ENCODE results near the gene HS3ST5.
"Not testable (repeated sequence)": the region's sequence is repeated elsewhere in the genome, so short reads cannot be mapped to it uniquely, and the experiment has no call there.

HS3ST5 gene

DNA sequence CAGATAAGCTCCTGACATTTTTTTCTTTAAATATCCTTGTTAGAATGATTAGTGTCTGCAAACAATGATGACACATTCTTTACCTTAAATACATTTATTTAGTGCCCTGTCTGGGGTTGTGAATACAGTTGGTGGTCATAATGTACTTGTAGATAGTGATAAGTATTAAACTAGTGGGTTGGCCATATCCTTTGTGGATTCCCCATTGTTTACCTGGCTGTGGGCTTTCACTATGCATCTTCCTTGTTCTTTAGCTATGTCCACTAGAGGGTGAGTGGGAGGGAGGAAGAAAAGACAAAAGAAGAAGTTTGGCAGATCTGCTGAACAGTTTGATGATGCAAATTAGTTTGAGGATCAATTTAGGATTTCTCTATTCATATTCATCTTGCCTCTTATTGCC is 15.7 kb downstream of the HS3ST5 start:
- DNase-seq, result no peak

DNA sequence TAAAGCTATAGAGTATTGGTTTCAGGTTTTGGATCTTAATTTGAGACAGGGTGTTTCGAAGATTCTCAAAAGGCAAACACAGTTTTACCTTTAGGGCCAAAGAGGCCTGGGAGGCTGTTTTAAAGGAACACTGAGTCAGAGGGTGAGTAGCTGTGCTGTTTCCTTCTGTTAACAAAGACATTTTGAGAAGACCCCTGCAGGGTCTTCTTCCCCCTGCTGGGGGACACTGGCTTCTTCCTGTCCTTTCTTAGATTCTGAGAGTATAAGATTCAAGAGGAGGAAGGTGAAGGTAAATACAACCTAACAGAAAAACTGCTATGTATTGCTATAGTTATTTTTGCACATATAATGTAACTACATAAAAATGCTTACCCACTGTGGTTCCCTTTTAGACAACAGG is 19.0 kb downstream of the HS3ST5 start:
- DNase-seq, result no peak

DNA sequence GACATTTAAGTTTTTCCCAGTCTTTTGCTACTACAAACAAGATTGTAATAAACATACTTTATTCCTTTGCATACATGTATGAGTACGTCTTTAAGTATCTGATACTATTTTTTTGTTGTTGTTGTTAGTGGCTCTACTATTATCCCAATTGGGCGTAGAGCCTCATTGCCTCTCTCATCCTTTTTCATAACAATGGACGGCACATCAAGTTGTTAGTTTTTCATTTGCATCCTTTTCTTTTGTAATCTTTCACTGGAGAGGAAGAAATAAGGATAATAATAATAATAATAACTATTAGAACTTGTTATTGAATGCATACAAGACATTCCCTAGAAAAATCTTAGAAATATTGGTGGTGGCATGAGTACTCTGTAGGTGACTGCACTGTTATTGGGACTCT is 23.1 kb downstream of the HS3ST5 start:
- DNase-seq, result no peak

DNA sequence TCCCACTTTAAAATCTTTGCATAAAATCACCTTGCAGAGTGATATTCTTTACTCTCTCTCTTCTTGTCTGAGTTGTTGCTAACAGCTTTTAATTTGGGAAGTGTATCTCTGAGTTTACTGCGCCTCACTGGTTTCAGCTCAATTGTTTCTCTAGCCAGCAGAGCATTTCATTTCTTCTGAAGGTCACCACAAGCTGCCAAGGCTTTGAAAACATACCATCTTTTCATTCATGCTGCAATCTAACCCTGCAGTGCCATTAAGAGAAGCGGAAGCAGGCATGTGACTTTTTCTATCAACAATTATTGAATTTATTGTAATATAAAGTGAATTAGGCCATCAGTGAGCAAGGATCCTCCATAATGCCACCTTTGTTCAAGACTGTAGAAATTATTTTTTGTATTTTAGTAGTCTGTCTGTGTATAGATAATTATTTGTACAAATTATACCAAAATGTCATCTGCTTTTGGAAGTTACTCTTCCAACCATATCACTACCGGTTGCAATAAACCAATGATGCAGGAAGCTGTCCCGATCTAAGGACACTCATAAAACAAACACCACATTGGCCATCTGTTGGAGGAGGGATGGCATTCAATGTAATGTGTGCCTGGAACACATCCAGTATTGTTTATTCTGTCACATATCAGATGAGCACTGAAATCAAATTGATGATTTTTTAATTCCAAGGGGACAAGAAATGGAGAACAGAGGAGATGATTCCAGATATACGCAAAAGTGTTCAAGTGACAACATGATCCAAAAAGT is 26.8 kb downstream of the HS3ST5 start:
- no peak for DNase-seq

DNA sequence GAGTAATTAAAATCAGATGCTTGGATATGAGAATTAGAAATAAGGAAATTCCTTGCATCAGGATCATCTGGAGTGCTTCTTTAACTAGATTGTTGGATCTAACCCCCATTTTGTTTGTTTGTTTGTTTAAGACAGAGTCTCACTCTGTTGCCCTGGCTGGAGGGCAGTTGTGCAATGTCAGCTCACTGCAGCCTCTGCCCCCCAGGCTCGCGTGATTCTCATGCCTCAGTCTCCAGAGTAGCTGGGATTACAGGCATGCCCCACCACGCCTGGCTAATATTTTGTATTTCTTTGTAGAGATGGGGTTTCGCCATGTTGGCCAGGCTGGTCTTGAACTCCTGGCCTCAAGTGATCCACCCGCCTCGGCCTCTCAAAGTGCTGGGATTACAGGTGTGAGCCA is 29.0 kb downstream of the HS3ST5 start:
- not testable (repeated sequence) for DNase-seq

DNA sequence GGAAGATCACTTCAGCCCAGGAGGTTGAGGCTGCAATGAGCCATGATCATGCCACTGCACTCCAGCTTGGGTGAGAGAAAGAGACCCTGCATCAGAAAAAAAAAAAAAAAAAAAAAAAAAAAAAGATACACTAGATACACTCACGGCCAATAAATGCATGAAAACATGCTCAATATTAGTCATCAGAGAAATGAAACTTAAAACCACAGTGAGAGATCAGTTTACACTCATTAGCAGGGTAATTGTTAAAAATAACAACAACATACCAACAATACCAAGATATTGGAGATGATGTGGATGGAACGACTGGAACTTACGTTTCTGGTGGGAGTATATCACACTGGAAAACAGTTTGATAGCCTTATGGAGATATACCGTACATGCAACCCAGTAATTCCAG is 29.9 kb downstream of the HS3ST5 start:
- no peak for DNase-seq

DNA sequence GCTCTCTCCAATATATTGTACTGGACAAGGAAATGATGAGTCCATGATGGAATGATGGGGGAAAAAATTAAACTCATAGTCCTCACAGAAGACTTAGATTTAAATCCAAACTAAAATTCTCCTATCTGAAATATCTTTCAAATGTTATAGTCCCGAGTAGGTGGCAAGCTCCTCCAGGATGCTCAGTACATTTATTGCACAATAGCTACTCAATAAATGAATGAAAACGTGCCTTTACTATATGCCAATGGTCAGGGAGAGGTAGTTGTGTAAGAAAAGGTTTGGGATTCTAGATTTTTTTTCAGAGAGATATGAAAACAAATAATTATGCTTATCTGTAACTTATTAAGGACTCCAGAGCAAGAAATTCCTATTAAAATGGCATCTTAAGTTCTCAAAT is 32.8 kb downstream of the HS3ST5 start:
- no peak for DNase-seq

DNA sequence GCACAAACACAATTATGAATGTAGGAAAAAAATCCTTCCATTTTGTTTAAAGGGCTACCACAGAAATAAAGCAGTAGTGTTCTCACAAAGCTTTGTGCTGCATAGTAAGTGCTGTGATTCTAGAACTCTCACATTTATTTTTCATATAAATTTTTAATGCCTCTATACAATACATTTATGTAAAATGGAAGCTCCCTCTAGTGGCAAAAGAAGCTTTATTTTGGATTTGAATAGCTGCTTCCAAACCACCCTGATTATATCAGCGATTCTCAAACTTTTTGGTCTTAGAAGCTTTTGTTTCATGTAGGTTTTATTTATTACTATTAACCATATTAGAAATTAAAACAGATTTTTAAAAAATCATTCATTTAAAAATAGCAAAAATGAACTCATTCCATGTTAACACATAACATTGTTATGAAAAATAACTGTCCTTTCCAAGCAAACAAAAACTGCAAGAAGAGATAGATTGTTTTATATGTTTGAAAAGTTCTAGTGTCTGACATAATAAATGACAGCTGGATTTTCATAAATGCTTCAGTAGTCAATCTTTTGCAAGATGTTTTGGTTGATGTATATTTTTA is 38.4 kb downstream of the HS3ST5 start:
- no peak for DNase-seq

DNA sequence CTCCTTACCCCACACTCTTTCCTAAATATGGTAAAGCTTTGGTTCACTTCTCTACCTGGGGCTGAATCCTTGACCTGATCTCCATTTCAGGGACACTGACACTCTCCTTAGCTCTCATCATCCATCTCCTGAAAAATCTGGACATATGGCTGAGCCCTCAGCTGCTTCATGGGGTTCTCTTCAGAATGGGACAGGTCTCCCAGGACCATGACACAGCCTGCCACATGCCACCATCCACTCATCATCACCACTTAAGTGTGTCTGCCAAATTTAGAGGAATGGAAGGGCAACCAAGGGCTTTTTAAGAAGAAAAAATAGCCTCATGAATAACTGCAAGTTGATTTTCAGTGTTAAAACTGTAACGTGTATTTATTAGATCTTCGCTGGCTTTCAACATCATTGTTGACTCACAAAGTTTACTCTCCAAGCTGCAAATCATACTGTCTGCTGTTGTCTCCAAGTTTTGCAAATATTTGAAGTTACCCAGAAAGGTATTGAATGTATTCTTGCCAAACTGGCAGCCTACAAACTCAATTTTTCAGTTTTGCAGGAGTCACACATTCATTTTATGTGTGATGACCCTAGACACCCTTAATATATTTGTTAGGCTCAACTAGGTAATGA is 41.1 kb downstream of the HS3ST5 start:
- no peak for DNase-seq

DNA sequence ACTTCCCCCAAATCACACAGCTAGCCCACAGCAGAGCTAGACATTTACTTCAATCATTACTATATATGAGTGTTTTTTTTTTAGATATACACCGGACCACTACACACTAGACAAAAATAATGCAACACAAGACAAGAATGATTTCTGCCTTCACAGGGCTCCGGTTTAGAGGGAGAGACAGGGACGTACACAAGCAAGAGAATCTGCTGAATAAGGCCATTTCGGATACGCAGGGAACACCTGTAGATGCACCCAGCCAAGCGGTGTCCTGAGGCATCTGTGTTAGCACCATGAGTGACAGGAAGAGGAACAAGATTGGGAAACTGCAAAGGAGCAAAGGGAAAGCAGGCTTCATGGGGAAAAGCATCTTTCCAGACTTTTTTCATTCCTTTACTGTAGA is 45.7 kb downstream of the HS3ST5 start:
- no peak for DNase-seq

DNA sequence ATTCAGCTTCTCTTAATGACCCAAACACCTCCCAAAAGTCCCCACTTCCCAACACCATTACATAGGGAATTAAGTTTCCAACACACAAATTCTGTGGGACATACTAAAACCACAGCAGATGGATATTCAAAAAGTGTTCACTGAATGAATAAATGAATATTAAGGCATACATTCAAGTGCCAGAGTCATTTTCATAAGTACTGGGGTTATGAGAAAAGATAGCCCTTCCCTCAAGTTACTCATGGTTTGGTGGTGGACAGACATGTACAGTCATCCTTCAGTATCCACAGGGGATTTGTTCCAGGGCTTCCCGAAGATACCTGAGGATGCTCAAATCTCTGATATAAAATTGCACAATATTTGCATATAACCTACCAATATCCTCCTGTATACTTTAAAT is 50.4 kb downstream of the HS3ST5 start:
- no peak for DNase-seq

DNA sequence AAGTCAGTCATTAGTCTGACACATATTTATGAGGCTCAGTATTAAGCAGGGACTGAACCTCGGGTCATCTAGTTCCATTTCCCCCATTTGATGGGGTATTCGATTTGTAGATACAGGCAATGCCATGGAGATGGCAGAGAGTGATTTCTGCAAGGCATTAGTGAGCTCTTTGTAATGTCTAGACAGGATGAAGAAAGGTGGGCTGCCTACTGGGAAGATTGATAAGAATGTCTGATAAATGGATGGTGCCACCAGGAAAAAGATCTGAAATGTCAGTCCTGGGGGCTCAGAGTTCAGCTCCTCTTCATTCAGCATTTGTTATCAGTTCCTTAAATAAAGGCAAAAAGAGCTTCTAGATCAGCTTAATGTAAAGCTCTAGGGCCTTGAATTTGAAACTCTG is 51.4 kb downstream of the HS3ST5 start:
- no peak for DNase-seq

DNA sequence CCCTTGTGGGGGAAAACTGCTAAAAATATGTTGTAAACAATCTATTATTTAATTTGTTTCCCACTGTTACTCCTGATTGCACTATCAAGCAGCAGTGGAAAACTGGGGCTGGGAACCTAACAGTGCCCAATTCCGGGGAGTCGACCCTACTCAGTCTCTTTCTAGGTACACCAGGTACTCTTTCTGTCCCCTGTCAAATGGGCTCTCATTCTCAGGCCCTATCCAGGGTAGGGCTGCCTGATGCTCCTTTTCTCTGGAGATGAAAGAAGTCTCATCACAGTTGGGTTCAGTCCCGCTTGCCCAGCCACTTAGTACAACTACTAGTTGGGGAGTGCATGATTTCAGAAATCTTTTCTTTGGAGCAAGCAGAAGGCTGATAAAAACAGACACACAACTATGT is 52.0 kb downstream of the HS3ST5 start:
- DNase-seq, result no peak

DNA sequence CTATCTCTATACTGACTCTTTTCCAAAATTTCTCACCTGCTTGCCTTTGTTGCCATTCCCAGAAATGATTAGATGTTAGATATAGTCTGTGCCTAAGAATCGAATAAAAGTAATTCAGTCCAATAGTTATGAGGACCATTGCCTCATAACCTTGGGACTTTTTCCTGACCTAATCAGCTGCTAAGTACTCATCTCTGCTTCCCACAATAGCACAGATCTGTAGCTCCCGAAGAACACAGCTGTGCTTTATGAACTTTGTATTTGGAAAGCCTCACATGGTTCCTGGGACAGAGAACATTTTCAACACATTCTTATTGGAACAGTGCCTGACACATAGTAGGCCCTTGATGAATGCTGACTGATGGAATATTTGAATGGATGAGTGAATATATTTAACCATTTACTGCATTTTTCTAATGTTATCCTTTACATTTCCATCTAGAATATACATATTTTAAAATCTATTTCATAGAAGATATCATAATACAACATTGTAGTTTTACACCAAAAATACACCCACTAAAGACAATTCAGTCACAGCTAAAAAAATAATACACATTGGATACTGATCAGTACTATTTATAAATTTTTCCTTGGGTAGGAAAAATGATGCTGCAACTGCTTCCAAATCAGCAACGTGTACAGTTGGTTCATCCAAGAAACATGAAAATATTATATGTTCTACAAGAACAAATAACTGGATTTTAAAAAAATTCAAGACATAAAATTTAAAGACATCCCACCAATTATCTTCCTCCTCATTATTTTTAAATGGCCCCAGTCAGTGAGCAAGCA is 53.9 kb downstream of the HS3ST5 start:
- no peak for DNase-seq

DNA sequence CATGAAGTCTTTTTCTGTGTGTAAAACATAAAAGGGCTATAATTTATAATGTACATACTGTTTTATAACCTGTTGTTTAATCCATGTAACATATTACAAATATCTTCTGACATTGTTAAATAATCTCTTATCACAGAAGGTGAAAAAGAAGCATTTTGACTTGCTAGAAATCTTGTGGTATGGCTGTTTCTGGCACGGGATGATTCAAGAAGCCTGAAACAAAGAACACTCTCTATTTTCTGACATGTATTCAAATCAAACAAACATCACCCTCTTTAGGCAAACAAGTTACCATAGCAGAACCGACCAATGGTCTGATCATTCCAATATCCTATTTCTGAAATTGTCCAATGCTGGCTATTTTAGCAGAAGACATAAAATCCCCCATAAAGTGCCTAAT is 55.4 kb downstream of the HS3ST5 start:
- no peak for DNase-seq

DNA sequence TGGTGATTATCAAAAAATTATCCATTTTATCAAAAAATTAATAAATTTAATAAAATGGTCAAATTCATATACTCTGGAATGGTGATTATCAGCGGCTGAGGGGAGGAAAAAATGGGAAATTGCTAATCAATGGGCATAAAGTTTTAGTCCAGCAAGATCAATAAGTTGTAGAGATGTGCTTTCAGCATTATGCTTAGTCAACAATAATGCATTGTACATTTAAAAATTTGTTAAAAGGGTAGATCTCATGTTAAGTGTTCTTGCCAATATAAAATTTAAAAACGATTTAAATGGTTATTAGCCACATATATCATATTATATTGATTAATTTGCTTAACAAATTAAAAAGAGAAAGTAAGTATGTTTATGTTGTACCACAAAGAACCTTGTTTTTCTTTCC is 56.6 kb downstream of the HS3ST5 start:
- DNase-seq, result no peak

DNA sequence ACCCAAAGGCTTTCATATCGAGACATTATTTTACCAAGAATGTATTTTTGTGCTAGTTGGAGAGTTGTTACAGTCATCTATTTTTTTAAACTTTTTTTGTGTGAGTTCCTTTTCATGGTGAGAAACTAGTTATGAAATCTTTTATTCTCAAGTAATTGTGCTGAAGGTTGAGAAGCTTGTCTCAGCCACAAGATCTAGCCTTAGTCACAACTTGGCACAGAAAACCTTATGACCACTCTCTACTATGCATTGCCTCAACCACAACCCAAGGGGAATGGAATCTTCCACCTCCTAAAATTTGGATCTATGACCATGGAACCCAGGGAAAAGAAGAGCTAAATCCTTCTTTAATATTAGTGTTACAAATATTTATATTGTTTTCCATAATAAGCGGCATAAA is 58.5 kb downstream of the HS3ST5 start:
- DNase-seq, result no peak

DNA sequence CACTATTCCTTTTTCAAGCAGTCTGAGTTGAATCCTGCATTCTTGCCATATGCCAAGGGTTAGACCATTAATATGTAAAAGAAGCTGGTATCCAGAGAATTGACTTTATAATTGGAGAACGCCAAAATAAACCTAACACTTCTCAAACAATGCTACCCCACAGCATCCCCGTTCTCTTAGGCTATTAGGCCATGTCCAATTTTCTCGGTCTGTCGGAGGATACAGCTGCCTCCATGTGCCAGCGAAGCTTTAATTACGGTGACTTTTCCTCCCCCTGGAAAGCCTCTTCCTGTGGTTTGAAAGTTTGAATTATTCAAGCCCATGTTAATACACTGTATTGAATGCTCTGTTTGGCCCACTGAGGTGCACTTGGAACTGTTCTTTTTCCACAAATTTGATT is 60.5 kb downstream of the HS3ST5 start:
- DNase-seq, result no peak

DNA sequence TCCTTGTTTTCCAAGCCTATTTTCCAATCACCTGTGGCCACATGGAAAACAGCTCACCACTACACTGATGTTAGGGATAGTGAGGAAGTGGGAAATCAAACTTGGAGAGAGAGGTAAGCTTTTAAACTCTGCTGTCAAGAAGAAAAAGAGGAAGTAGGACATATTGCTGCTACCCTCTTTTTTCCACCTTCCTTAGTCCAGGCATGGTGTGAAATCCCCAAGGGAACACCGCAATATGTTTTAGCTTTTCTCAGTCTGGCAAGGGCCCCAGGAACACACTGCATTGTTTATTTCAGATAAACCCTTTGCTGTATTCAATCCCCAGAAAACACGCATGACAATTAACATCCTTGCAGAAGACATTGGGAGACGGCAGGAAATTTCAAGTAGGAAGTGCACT is 61.3 kb downstream of the HS3ST5 start:
- no peak for DNase-seq

DNA sequence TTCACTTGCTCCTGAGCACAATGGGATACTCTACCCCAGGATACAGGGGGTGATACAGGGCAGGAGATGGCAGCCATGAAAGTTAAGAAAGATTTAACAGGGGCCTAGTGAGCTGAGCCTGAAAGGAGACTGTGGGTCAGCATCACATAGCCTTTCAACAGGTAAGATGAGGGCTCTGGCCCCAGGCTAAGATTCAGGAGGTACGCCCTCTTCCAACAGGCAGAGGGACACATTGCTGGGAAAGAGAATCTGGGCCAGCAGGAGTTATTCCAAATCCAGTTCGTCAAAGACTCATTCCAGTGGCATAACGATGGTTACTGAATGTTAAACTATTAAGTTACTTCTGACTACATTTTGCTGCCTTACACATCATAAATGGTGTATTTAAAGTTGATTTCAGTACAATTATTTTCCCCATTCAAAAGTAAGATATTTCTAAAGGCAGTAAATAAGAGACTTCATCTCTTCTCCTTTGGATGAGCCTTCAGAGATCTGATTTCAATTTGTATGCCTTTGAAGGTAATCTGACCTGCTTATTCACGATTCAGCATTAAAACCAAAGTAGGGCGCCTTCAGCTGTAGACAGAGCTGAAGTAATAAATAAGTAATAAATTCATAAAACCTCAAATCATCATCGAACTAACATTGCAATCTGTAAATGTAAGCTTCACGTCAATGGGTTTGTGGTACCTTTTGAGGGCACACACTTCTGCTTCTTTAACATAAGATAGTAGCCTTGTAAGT is 62.4 kb downstream of the HS3ST5 start:
- DNase-seq, result no peak

DNA sequence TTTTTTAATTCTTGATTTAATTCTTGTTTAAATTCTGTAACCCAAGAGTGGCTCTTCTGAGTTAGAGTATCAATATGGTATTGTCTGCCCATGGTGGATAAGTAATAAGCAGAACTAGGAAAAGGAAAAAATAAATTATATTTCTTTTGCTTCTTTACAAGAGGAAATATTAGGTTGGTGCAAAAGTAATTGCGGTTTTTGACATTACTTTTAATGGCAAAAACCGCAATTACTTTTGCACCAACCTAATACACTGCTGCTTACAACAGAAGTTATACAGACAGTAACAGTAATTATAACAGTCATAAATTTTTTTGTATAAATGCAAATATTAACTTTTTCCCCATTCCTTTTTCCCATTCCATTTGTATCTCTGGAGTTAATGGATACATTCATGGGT is 65.6 kb downstream of the HS3ST5 start:
- DNase-seq, result no peak

DNA sequence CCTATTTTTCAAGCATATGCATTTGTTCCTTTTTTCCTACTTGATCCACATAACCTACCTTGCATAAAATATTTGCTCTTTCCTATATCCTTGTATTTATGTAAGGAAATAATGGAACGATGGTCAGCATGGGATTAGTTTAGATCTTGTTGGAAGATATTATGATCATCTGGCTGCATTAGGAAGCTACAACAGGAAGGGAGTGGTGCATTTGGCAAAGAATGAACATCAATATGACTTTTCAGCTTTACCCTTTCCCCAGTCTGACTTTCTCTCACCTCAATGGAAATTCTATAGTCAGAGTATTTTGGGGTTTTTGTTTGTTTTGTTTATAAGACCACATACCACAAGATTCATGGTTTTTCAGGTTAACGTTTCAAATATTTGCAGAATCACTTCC is 66.0 kb downstream of the HS3ST5 start:
- no peak for DNase-seq

DNA sequence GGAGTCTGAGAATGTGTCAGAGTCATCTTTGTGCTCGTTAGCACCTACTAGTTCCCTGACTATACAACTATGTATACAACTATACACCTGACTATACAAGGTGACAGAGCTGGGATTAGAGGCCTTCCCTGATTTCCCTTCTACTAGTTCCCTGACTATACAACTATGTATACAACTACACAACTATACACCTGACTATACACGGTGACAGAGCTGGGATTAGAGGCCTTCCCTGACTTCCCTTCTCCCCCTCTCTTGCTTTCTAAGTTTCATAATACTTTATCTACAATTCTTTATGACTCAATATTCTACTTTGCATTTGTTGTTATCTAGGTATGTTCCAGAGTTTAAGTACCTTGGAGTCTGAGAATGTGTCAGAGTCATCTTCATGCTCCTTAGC is 68.0 kb downstream of the HS3ST5 start:
- no peak for DNase-seq

All from activated CD4-positive, alpha-beta T cell treated with anti-CD3 and anti-CD28 coated beads, Interleukin-2, amount 50 U/mL, for 4 hours (primary cell).